Glutamatergic neuron (in vitro differentiated cells): Measurements from ENCODE around the gene PARP3. TPM values are rescaled to one million over a fixed set of nuclear protein-coding genes. Genes with fewer than 3 reads are reported as not detected.

Source experiments
- DNase-seq: peaks from one replicate; pipeline ENCODE4 v3.0.0; 2022
- H3K27ac Mint-ChIP-seq: one replicate; pipeline ENCODE4 v1.8.0; 2020; ENCODE audit warnings: mild to moderate bottlenecking, mixed read lengths, inconsistent platforms; ENCODE audit not compliant: unreplicated experiment
- H3K27me3 Mint-ChIP-seq: one replicate; pipeline ENCODE4 v1.8.0; 2020; ENCODE audit warnings: mild to moderate bottlenecking, moderate library complexity, mixed read lengths, inconsistent platforms; ENCODE audit not compliant: unreplicated experiment
- H3K36me3 Mint-ChIP-seq: one replicate; pipeline ENCODE4 v1.8.0; 2020; ENCODE audit warnings: mild to moderate bottlenecking, mixed read lengths, inconsistent platforms; ENCODE audit not compliant: unreplicated experiment
- H3K4me1 Mint-ChIP-seq: one replicate; pipeline ENCODE4 v1.8.0; 2020; ENCODE audit warnings: mild to moderate bottlenecking, low read depth, mixed read lengths, inconsistent platforms; ENCODE audit not compliant: unreplicated experiment
- H3K4me3 Mint-ChIP-seq: one replicate; pipeline ENCODE4 v1.8.0; 2020; ENCODE audit warnings: mild to moderate bottlenecking, mixed read lengths, inconsistent platforms; ENCODE audit not compliant: unreplicated experiment
- H3K9me3 Mint-ChIP-seq: one replicate; pipeline ENCODE4 v1.8.0; 2020; ENCODE audit warnings: mild to moderate bottlenecking, moderate library complexity, mixed read lengths, inconsistent platforms; ENCODE audit not compliant: unreplicated experiment
- CTCF ChIP-seq: fragments of 200-600 bp; sonication (generic); IDR thresholded peaks from one replicate; pipeline ENCODE4 v1.5.0; 2021; ENCODE audit not compliant: partially characterized antibody, unreplicated experiment
- total RNA-seq: library from RNA; stranded (reverse); fragmentation: NEBNext Ultra II Directional; extraction: Animal tissue kit (Norgen Biotek cat#: 25700); gene quantifications from one replicate; pipeline ENCODE4 v1.2.1, GENCODE V29; 2021; ENCODE audit not compliant: unreplicated experiment

PARP3 gene
- total RNA-seq, 1 donor from 2014 or later = 3.8 TPM

GRCh38 chr3:51931756-51932155 is 10.4 kb upstream of the PARP3 start:
- H3K27ac Mint-ChIP-seq = no peak overlapping the region
- peaks cover 3% of the 10 kb centered on the region for H3K27me3 Mint-ChIP-seq
- no peaks in the 10 kb centered on the region for H3K36me3 Mint-ChIP-seq

DNA sequence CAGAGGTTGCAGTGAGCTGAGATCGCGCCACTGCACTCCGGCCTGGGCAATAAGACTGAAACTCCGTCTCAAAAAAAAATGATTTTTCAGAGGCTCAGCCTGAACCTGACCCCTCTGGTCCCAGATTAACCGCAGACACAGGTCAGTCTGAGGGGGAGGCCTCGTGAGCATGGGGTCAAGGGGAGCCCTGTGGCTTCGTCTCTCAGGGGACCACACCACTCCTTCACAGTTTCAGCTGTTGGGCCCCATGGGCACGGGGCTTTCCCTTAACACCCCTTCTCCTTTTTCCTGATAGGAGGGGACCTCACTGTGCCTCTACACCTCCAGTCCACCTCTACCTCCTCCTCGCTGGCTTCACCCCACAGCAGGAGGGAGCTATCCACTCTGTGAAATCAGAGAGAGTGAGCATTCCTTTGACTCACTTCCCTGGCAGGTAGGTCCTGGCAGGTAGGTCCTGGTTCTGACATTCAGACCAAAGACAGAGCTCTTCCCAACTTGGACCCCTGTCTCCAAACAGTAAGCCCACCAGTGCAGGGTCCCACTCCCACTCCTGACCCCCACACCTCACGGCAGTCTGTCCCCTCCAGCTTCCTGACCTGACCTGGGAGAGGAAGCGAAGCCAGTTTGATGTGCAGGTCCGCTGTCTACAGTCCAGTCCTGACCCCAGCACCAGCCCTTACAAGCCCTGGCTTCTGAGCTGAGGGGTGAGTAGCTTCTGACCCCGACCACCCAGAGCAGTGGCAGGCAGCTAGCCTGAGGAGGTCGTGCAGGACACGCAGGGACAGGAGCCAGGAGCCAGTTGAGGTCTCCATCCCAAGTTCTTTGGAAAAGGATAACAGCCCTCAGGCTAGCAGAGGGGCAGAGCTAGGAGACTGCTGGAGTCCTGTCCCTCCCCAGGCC is 9.4 kb upstream of the PARP3 start:
- H3K9me3 Mint-ChIP-seq = peaks cover 4% of the 10 kb centered on the region
- H3K27me3 Mint-ChIP-seq = peaks cover 5% of the 10 kb centered on the region
- no peak for DNase-seq
- no peaks in the 10 kb centered on the region for H3K4me1 Mint-ChIP-seq
- TF ChIP-seq CTCF = no peak
- H3K4me3 Mint-ChIP-seq = no peak overlapping the region
- no peak overlapping the region for H3K27ac Mint-ChIP-seq
- no peaks in the 10 kb centered on the region for H3K36me3 Mint-ChIP-seq

More at GRCh38 chr3:51931756-51932155, 10.4 kb upstream of the PARP3 start:
- TF ChIP-seq CTCF = no peak
- DNase-seq = no peak
- peaks cover 4% of the 10 kb centered on the region for H3K9me3 Mint-ChIP-seq
- H3K4me1 Mint-ChIP-seq = no peaks in the 10 kb centered on the region
- no peak overlapping the region for H3K4me3 Mint-ChIP-seq

DNA sequence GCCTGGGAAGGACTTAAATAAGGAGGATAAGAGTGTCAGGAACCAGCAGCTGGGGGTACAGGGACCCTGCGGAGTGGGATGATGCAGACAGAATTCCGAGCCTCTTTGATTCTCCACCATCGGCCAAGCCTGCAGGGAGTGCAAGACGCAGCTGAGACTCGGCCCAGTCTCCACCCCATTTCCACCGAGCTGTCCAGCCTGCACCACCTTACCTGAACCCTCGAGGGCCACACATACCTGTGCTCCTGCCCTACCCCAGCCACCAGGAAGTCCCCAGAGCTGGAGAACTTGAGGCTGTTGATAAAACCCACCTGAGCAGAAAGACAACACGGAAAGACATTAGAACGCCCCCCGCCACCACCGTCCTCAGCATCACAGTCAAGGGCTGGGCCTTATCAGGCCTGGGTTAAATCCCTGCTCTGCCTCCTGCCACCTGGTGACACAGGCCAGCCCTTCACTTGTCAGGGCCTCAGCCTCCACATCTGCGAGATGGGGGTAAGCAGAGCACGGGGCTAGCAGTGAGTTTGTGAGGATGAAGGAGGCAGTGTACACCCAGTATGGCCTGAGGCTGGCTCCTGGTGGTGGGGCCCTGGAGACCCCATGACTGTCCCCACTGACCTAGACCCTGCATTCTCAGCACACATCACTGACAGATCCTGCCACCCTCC is 8.6 kb upstream of the PARP3 start:
- no peak for TF ChIP-seq CTCF
- Mint-ChIP-seq H3K9me3 (no peaks in the 10 kb centered on the region), H3K36me3 (no peaks in the 10 kb centered on the region), H3K4me3 (no peak overlapping the region), H3K27me3 (peaks cover 5% of the 10 kb centered on the region), H3K27ac (no peak overlapping the region), H3K4me1 (no peaks in the 10 kb centered on the region)
- no peak for DNase-seq

- Mint-ChIP-seq H3K4me1 (no peaks in the 10 kb centered on the region), H3K9me3 (no peaks in the 10 kb centered on the region), H3K27ac (no peak overlapping the region), H3K4me3 (no peak overlapping the region), H3K36me3 (no peaks in the 10 kb centered on the region), H3K27me3 (peaks cover 5% of the 10 kb centered on the region)
- no peak for DNase-seq
- TF ChIP-seq CTCF = no peak
Observed at GRCh38 chr3:51934139-51934850, 7.9 kb upstream of the PARP3 start.
